HG03442 (cell line): ENCODE measurements around the gene OR2V1.
"Not testable (repeated sequence)": the region's sequence is repeated elsewhere in the genome, so short reads cannot be mapped to it uniquely, and the experiment has no call there.

Experiments used
- ATAC-seq: cut with Tn5 transposase; IDR thresholded peaks from one replicate; pipeline ENCODE4 v1.9.1; 2021; ENCODE audit warnings: mild to moderate bottlenecking, moderate library complexity; ENCODE audit not compliant: unreplicated experiment

Gene OR2V1

GRCh38 chr5:181131514-181131913 lies 545 bp upstream of the OR2V1 start:
- no peak for ATAC-seq

GRCh38 chr5:181130081-181130480 lies 888 bp downstream of the OR2V1 start:
- not testable (repeated sequence) for ATAC-seq

GRCh38 chr5:181129601-181130000 lies 1.4 kb downstream of the OR2V1 start:
- ATAC-seq: no peak

- no peak for ATAC-seq
Observed at GRCh38 chr5:181127907-181128626, 2.9 kb downstream of the OR2V1 start.

- ATAC-seq: no peak
Observed at GRCh38 chr5:181127456-181127855, 3.5 kb downstream of the OR2V1 start.

GRCh38 chr5:181126841-181127240 lies 4.1 kb downstream of the OR2V1 start:
- no peak for ATAC-seq

- ATAC-seq: no peak
Observed at GRCh38 chr5:181124526-181124925, 6.4 kb downstream of the OR2V1 start.

GRCh38 chr5:181121675-181122561 lies 9.1 kb downstream of the OR2V1 start:
- no peak for ATAC-seq

- ATAC-seq: no peak
Observed at GRCh38 chr5:181120761-181121160, 10.2 kb downstream of the OR2V1 start.

GRCh38 chr5:181120306-181120705 lies 10.7 kb downstream of the OR2V1 start:
- no peak for ATAC-seq

- ATAC-seq: no peak
Observed at GRCh38 chr5:181119105-181119504, 11.9 kb downstream of the OR2V1 start.

GRCh38 chr5:181118369-181118768 lies 12.6 kb downstream of the OR2V1 start:
- ATAC-seq: no peak

GRCh38 chr5:181114844-181115778 lies 15.9 kb downstream of the OR2V1 start:
- no peak for ATAC-seq

- no peak for ATAC-seq
Observed at GRCh38 chr5:181114284-181114843, 16.6 kb downstream of the OR2V1 start.

GRCh38 chr5:181113572-181113971 lies 17.4 kb downstream of the OR2V1 start:
- ATAC-seq: not testable (repeated sequence)

GRCh38 chr5:181112476-181112875 lies 18.5 kb downstream of the OR2V1 start:
- ATAC-seq: no peak

GRCh38 chr5:181111010-181111409 lies 20.0 kb downstream of the OR2V1 start:
- ATAC-seq: no peak

- no peak for ATAC-seq
Observed at GRCh38 chr5:181109489-181110013, 21.4 kb downstream of the OR2V1 start.

GRCh38 chr5:181108578-181109165 lies 22.3 kb downstream of the OR2V1 start:
- ATAC-seq: no peak

- ATAC-seq: no peak
Observed at GRCh38 chr5:181107699-181108098, 23.3 kb downstream of the OR2V1 start.
